GOT3 (cell line): ENCODE measurements around the gene PLAC8.
"Not testable (repeated sequence)": the region's sequence is repeated elsewhere in the genome, so short reads cannot be mapped to it uniquely, and the experiment has no call there.

Experiments
- DNase-seq: peaks from one replicate; lab custom pipeline; 2025; ENCODE audit warnings: mixed read lengths; lab: John Stamatoyannopoulos, UW

Gene PLAC8

GRCh38 chr4:83112231-83112630 is 2.3 kb downstream of the PLAC8 start:
- no peak for DNase-seq

- not testable (repeated sequence) for DNase-seq
Observed at GRCh38 chr4:83111751-83112141, 2.8 kb downstream of the PLAC8 start.

- DNase-seq, result no peak
Observed at GRCh38 chr4:83110970-83111750, 3.4 kb downstream of the PLAC8 start.

- DNase-seq, result peak; percentile 2
Observed at GRCh38 chr4:83110223-83110945, 4.1 kb downstream of the PLAC8 start.

GRCh38 chr4:83109480-83110222 is 4.9 kb downstream of the PLAC8 start:
- DNase-seq, result peak; percentile 7

- no peak for DNase-seq
Observed at GRCh38 chr4:83108101-83108861, 6.2 kb downstream of the PLAC8 start.

GRCh38 chr4:83107631-83108030 is 6.9 kb downstream of the PLAC8 start:
- DNase-seq, result no peak

- no peak for DNase-seq
Observed at GRCh38 chr4:83104991-83105390, 9.5 kb downstream of the PLAC8 start.

GRCh38 chr4:83096397-83096796 is 18.1 kb downstream of the PLAC8 start:
- no peak for DNase-seq

- DNase-seq, result no peak
Observed at GRCh38 chr4:83093060-83093640, 21.4 kb downstream of the PLAC8 start.

GRCh38 chr4:83089410-83090157 is 24.9 kb downstream of the PLAC8 start:
- DNase-seq, result no peak

GRCh38 chr4:83084956-83085355 is 29.6 kb downstream of the PLAC8 start:
- DNase-seq, result not testable (repeated sequence)

- DNase-seq, result no peak
Observed at GRCh38 chr4:83083925-83084475, 30.5 kb downstream of the PLAC8 start.

GRCh38 chr4:83082777-83083176 is 31.8 kb downstream of the PLAC8 start:
- DNase-seq, result no peak

- DNase-seq, result no peak
Observed at GRCh38 chr4:83080561-83080960, 34.0 kb downstream of the PLAC8 start.

GRCh38 chr4:83075311-83076095 is 39.0 kb downstream of the PLAC8 start:
- DNase-seq, result no peak

GRCh38 chr4:83074783-83075182 is 39.7 kb downstream of the PLAC8 start:
- not testable (repeated sequence) for DNase-seq

GRCh38 chr4:83074086-83074704 is 40.3 kb downstream of the PLAC8 start:
- no peak for DNase-seq

GRCh38 chr4:83071116-83071515 is 43.4 kb downstream of the PLAC8 start:
- DNase-seq, result no peak
